H1 (cell line): ENCODE data around the gene SPEN. TPM values are rescaled to one million over a fixed set of nuclear protein-coding genes. Genes with fewer than 3 reads are reported as not detected.

Source experiments
- CTCF ChIA-PET: fragments of 300-600 bp; sonication (Branson Sonifier 250); formaldehyde crosslinking; loops from one replicate; lab custom pipeline; 2021; ENCODE audit not compliant: partially characterized antibody; lab: Charles Lee
- POLR2A ChIA-PET: fragments of 300-600 bp; sonication (Branson Sonifier 250); formaldehyde crosslinking; loops from one replicate; lab custom pipeline; 2021; ENCODE audit warnings: inconsistent platforms; ENCODE audit not compliant: partially characterized antibody; lab: Charles Lee
- DNase-seq, 2 experiments: peaks; one replicate each; pipeline versions ENCODE4 v3.0.0 to v3.0.0-alpha.2; 2010 to 2022; ENCODE audit warnings: low spot score in 2 of 2, low read depth in 1 of 2, mixed read lengths in 1 of 2
- FAIRE-seq: peaks from 2 replicates; lab custom pipeline; 2011; peaks lifted over from hg19 to GRCh38; lab: Jason Lieb, UNC
- H2AFZ ChIP-seq: 2 replicates; pipeline ENCODE4 v1.8.1; 2012; ENCODE audit warnings: low read length, inconsistent platforms
- H2AK5ac ChIP-seq: 2 replicates; pipeline ENCODE4 v1.6.1; 2013; ENCODE audit warnings: low read depth, low read length
- H2BK120ac ChIP-seq: replicated peaks from 2 replicates; pipeline ENCODE3; 2013; ENCODE audit warnings: low read depth, low read length, inconsistent platforms
- H2BK12ac ChIP-seq: 2 replicates; pipeline ENCODE4 v1.6.1; 2013; ENCODE audit warnings: low read depth, low read length
- H2BK15ac ChIP-seq: 2 replicates; pipeline ENCODE4 v1.6.1; 2013; ENCODE audit warnings: low read length
- H2BK20ac ChIP-seq: 2 replicates; pipeline ENCODE4 v1.6.1; 2013; ENCODE audit warnings: low read length
- H2BK5ac ChIP-seq: 2 replicates; pipeline ENCODE4 v1.6.1; 2013; ENCODE audit warnings: low read depth, low read length
- H3K14ac ChIP-seq: 2 replicates; pipeline ENCODE4 v1.6.1; 2013; ENCODE audit warnings: inconsistent platforms; ENCODE audit not compliant: insufficient read length
- H3K18ac ChIP-seq: 2 replicates; pipeline ENCODE4 v1.6.1; 2013; ENCODE audit warnings: low read length; ENCODE audit errors: extremely low read depth
- H3K23ac ChIP-seq: 2 replicates; pipeline ENCODE4 v1.6.1; 2013; ENCODE audit warnings: inconsistent platforms; ENCODE audit not compliant: insufficient read length
- H3K23me2 ChIP-seq: 2 replicates; pipeline ENCODE4 v1.6.1; 2013; ENCODE audit warnings: low read depth, low read length
- H3K27ac ChIP-seq: 2 replicates; pipeline ENCODE4 v1.6.1; 2011; ENCODE audit warnings: low read depth, low read length, inconsistent platforms
- H3K27me3 ChIP-seq, 4 experiments: replicated peaks in 1 of 4; 1 replicate in 1 of 4; 2 replicates in 3 of 4; pipeline versions ENCODE4 v1.6.1 to v1.8.1; 2011 to 2013; ENCODE audit warnings: low read length in 3 of 4, mild to moderate bottlenecking in 3 of 4, inconsistent platforms in 2 of 4, mixed read lengths in 2 of 4, moderate library complexity in 1 of 4; ENCODE audit not compliant: control insufficient read depth in 3 of 4, insufficient read depth in 3 of 4; ENCODE audit errors: extremely low read depth in 1 of 4
- H3K36me3 ChIP-seq, 4 experiments: 2 replicates each; pipeline versions ENCODE4 v1.6.1 to v1.8.1; 2011 to 2013; ENCODE audit warnings: mild to moderate bottlenecking in 4 of 4, low read length in 3 of 4, moderate library complexity in 2 of 4, control low read depth in 1 of 4, inconsistent platforms in 1 of 4; ENCODE audit not compliant: insufficient read depth in 4 of 4, control insufficient read depth in 2 of 4
- H3K4ac ChIP-seq: replicated peaks from 2 replicates; pipeline ENCODE3; 2013; ENCODE audit warnings: low read length, low read depth, mixed read lengths, inconsistent platforms; ENCODE audit not compliant: insufficient read length
- H3K4me1 ChIP-seq, 4 experiments: replicated peaks in 1 of 4; 1 replicate in 1 of 4; 2 replicates in 3 of 4; pipeline versions ENCODE4 v1.6.1 to v1.8.1; 2011 to 2013; ENCODE audit warnings: low read length in 3 of 4, inconsistent platforms in 2 of 4, mixed read lengths in 1 of 4; ENCODE audit not compliant: insufficient read depth in 4 of 4, control insufficient read depth in 3 of 4
- H3K4me2 ChIP-seq, 2 experiments: 2 replicates each; pipeline versions ENCODE4 v1.6.1 to v1.8.1; 2011 to 2013; ENCODE audit warnings: low read depth in 2 of 2, low read length in 2 of 2, control low read depth in 1 of 2, inconsistent platforms in 1 of 2, mild to moderate bottlenecking in 1 of 2; ENCODE audit not compliant: insufficient read depth in 1 of 2
- H3K4me3 ChIP-seq, 4 experiments: fragments of 200-600, 300-600 bp in 1 of 4; sonication (generic), shearing (Covaris generic), sonication (Bioruptor Twin) in 1 of 4; 2 replicates each; pipeline versions ENCODE4 v1.5.1 to v1.8.1; 2011 to 2016; ENCODE audit warnings: low read length in 4 of 4, low read depth in 3 of 4, control low read depth in 2 of 4, inconsistent platforms in 2 of 4, mild to moderate bottlenecking in 2 of 4, mixed read lengths in 1 of 4, moderate library complexity in 1 of 4; ENCODE audit not compliant: insufficient read depth in 2 of 4; ENCODE audit errors: extremely low read depth in 1 of 4
- H3K56ac ChIP-seq: replicated peaks from 2 replicates; pipeline ENCODE3; 2013; ENCODE audit warnings: low read depth, mild to moderate bottlenecking, mixed read lengths, low read length, inconsistent platforms; ENCODE audit not compliant: insufficient read length
- H3K79me1 ChIP-seq: 2 replicates; pipeline ENCODE4 v1.6.1; 2013; ENCODE audit warnings: low read depth, low read length, control low read depth
- H3K79me2 ChIP-seq, 2 experiments: 2 replicates each; pipeline versions ENCODE4 v1.6.1 to v1.8.1; 2012 to 2013; ENCODE audit warnings: low read length in 2 of 2, mild to moderate bottlenecking in 2 of 2, inconsistent platforms in 1 of 2; ENCODE audit not compliant: insufficient read depth in 2 of 2, control insufficient read depth in 1 of 2
- H3K9ac ChIP-seq, 4 experiments: replicated peaks in 1 of 4; 1 replicate in 1 of 4; 2 replicates in 3 of 4; pipeline versions ENCODE4 v1.6.1 to v1.8.1; 2011 to 2013; ENCODE audit warnings: low read depth in 3 of 4, low read length in 3 of 4, control low read depth in 2 of 4, mild to moderate bottlenecking in 2 of 4, moderate library complexity in 2 of 4, inconsistent platforms in 1 of 4; ENCODE audit errors: extremely low read depth in 1 of 4
- H3K9me3 ChIP-seq, 2 experiments: 2 replicates each; pipeline versions ENCODE4 v1.6.1 to v1.8.1; 2012 to 2013; ENCODE audit warnings: mild to moderate bottlenecking in 2 of 2, moderate library complexity in 2 of 2, control low read depth in 1 of 2, inconsistent platforms in 1 of 2, low read depth in 1 of 2, low read length in 1 of 2, mixed read lengths in 1 of 2; ENCODE audit not compliant: insufficient read depth in 2 of 2
- H4K20me1 ChIP-seq, 2 experiments: replicated peaks in 1 of 2; 2 replicates each; pipeline versions ENCODE3 to v1.8.1; 2011 to 2013; ENCODE audit warnings: inconsistent platforms in 2 of 2, low read length in 2 of 2, mild to moderate bottlenecking in 1 of 2; ENCODE audit not compliant: insufficient read depth in 2 of 2, control insufficient read depth in 1 of 2
- H4K5ac ChIP-seq: 2 replicates; pipeline ENCODE4 v1.6.1; 2013; ENCODE audit warnings: low read length, low read depth, mixed read lengths, inconsistent platforms; ENCODE audit not compliant: insufficient read length
- H4K8ac ChIP-seq: 2 replicates; pipeline ENCODE4 v1.8.0; 2013; ENCODE audit warnings: mild to moderate bottlenecking, moderate library complexity, low read length, inconsistent platforms; ENCODE audit not compliant: insufficient read depth; ENCODE audit errors: extremely low read depth
- H4K91ac ChIP-seq: replicated peaks from 2 replicates; pipeline ENCODE3; 2013; ENCODE audit warnings: low read length, mixed read lengths, inconsistent platforms; ENCODE audit not compliant: insufficient read length
- CBX5 ChIP-seq: fragments of 300-800, 300-1000 bp; sonication (generic); IDR thresholded peaks from 2 replicates; pipeline ENCODE4 v1.7.1; 2016; ENCODE audit warnings: antibody characterized with exemption, low read length, low read depth
- CEBPB ChIP-seq: IDR thresholded peaks from 2 replicates; pipeline ENCODE4 v1.6.1; 2012; ENCODE audit warnings: low read depth, low read length
- EP300 ChIP-seq, 2 experiments: IDR thresholded peaks; 1 replicate in 1 of 2; 2 replicates in 1 of 2; pipeline ENCODE4 v1.6.1; 2011 to 2012; ENCODE audit warnings: low read depth in 2 of 2, low read length in 2 of 2, mild to moderate bottlenecking in 2 of 2, borderline replicate concordance in 1 of 2, inconsistent platforms in 1 of 2, moderate library complexity in 1 of 2
- FOSL1 ChIP-seq: IDR thresholded peaks from 2 replicates; pipeline ENCODE4 v1.6.1; 2011; ENCODE audit warnings: mild to moderate bottlenecking, low read depth, low read length, moderate library complexity; ENCODE audit not compliant: insufficient read depth
- POLR2AphosphoS5 ChIP-seq: IDR thresholded peaks from 2 replicates; pipeline ENCODE4 v1.6.1; 2011; ENCODE audit warnings: low read depth, low read length
- RAD21 ChIP-seq, 2 experiments: IDR thresholded peaks in 1 of 2; conservative IDR thresholded peaks in 1 of 2; 2 replicates each; pipeline ENCODE4 v1.6.1; 2011; ENCODE audit warnings: low read depth in 2 of 2, low read length in 2 of 2, improper control_type of control experiment in 1 of 2, inconsistent platforms in 1 of 2, mild to moderate bottlenecking in 1 of 2, moderate library complexity in 1 of 2
- WGBS, 2 experiments: shearing (Covaris generic) in 1 of 2; methylation state at CpG; one replicate each; pipeline versions ENCODE4 v1.1.6 to v1.1.7; 2013 to 2015; ENCODE audit warnings: low lambda C conversion rate in 2 of 2, mixed read lengths in 2 of 2, inconsistent platforms in 1 of 2, low coverage in 1 of 2, missing lambda C conversion rate in 1 of 2; ENCODE audit not compliant: insufficient replicate concordance in 2 of 2, insufficient coverage in 1 of 2, insufficient read length in 1 of 2; ENCODE audit errors: extremely low coverage in 1 of 2, missing lambda C conversion rate in 1 of 2; 5-methylcytosine and 5-hydroxymethylcytosine counted together
- polyA plus RNA-seq, 7 experiments: library from polyadenylated mRNA; depleted of rRNA in 3 of 7; stranded (reverse) in 5 of 7; unstranded in 2 of 7; fragments of >200 nt in 5 of 7; fragments of 200-250 nt in 2 of 7; gene quantifications; 1 replicate in 5 of 7; 2 replicates in 1 of 7; 4 replicates in 1 of 7; pipeline versions ENCODE4 v1.2.1 to v1.2.3, GENCODE V29; 2011 to 2013; ENCODE audit warnings: missing spikeins in 2 of 7, mixed read lengths in 2 of 7
- total RNA-seq: library from RNA; stranded (reverse); fragmentation: NEBNext Ultra II Directional; extraction: Animal tissue kit (Norgen Biotek cat#: 25700); gene quantifications from 2 replicates; pipeline ENCODE4 v1.2.1, GENCODE V29; 2021
- TF ChIP-seq, protein P1 (sequence below), 3 experiments: IDR thresholded peaks; 1 replicate in 2 of 3; 2 replicates in 1 of 3; pipeline versions ENCODE4 v1.5.1 to v1.6.1; 2011; ENCODE audit warnings: low read length in 3 of 3, mild to moderate bottlenecking in 3 of 3, inconsistent platforms in 2 of 3, low read depth in 1 of 3, moderate library complexity in 1 of 3; ENCODE audit not compliant: insufficient read depth in 1 of 3; ENCODE audit errors: control extremely low read depth in 1 of 3

The SPEN gene
- total and polyA plus RNA-seq, 2 of the 8 experiments (the other 6 are each of a cell fraction or from before 2014, with no cell fraction given) = 12.5 to 52.1 TPM

DNA sequence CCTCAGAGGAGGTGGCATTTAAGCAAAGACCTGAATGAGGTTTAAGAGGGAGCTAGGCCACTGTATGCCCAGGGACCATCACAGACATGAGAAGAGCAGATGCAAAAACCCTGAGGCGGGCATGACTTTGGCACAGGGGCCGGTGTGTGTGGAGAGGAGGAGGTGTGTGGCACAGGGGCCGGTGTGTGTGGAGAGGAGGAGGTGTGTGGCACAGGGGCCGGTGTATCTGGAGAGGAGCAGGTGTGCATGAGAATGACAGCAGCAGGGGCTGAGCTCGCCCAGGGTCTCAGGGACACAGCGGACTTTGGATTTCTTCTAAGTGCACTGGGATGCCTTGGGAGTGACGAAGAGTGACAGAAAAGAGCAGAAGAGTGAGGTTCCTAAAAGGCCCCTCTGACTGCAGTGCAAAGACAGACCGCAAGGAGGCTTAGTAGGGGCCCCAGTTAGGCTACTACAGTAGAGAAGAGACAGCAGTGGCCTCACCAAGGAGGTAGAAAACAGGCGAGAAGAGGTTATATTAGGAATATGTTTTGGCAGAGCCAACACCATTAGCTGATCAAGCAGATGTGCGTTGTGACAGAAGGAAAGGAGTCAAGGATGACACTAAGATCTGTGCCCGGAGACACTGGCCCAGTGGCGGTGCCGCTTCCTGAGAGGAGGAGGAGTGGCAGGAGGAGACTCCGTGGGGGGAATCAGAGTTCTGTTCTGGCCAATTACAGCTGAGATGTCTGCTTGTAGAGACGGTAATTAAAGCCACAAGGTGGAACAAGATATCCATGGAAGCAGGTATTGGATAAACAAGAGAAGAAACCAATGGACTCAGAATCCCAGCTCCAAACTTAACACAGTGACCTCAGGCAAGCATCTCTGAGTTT lies 110.0 kb downstream of the SPEN start:
- Histone ChIP-seq H2BK12ac (no peak overlapping the region), H3K18ac (no peak overlapping the region), H3K79me2 (no peaks in the 10 kb centered on the region; a peak in 1 of 4 replicates), H3K9ac (no peak overlapping the region; a peak in 1 of 7 replicates), H2AK5ac (no peak overlapping the region), H4K5ac (no peak overlapping the region), H4K20me1 (peaks cover 7 to 14% of the 10 kb centered on the region in 2 experiments), H3K27me3 (peaks cover 0 to 3% (median under 1%) of the 10 kb centered on the region in 4 experiments; a peak in 2 of 7 replicates), H2BK15ac (no peak overlapping the region), H3K14ac (no peak overlapping the region), H3K9me3 (no peaks in the 10 kb centered on the region), H3K27ac (no peak overlapping the region), H3K4ac (no peak overlapping the region), H3K4me2 (no peak overlapping the region), H3K4me1 (peaks cover 6 to 18% (median 11%) of the 10 kb centered on the region in 4 experiments), H2AFZ (no peak overlapping the region), H3K36me3 (no peaks in the 10 kb centered on the region), H2BK20ac (peak overlapping the region; percentile 37; the same call in 1 of the 2 replicates), H3K23me2 (no peaks in the 10 kb centered on the region; the same call in 1 of the 2 replicates), H3K4me3 (no peak overlapping the region), H2BK120ac (no peak overlapping the region), H3K56ac (no peak overlapping the region), H4K8ac (no peak overlapping the region), H4K91ac (no peak overlapping the region), H3K23ac (no peak overlapping the region), H3K79me1 (peaks cover 3% of the 10 kb centered on the region; the same call in 1 of the 2 replicates), H2BK5ac (no peak overlapping the region)
- DNase-seq (peak in 1 of 2 experiments; percentile 76), FAIRE-seq (no peak)
- TF ChIP-seq, protein P1, sequence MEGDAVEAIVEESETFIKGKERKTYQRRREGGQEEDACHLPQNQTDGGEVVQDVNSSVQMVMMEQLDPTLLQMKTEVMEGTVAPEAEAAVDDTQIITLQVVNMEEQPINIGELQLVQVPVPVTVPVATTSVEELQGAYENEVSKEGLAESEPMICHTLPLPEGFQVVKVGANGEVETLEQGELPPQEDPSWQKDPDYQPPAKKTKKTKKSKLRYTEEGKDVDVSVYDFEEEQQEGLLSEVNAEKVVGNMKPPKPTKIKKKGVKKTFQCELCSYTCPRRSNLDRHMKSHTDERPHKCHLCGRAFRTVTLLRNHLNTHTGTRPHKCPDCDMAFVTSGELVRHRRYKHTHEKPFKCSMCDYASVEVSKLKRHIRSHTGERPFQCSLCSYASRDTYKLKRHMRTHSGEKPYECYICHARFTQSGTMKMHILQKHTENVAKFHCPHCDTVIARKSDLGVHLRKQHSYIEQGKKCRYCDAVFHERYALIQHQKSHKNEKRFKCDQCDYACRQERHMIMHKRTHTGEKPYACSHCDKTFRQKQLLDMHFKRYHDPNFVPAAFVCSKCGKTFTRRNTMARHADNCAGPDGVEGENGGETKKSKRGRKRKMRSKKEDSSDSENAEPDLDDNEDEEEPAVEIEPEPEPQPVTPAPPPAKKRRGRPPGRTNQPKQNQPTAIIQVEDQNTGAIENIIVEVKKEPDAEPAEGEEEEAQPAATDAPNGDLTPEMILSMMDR (IDR thresholded peaks at IDR 0.05; ENCODE audit: control extremely low read depth in 1 of 3, insufficient read depth in 1 of 3, low read depth in 1 of 3, low read length in 3 of 3) = peak; percentile 52 to 75 (median 72)
- TF ChIP-seq FOSL1 = no peak
- TF ChIP-seq CBX5 = no peak
- TF ChIP-seq CEBPB = no peak
- TF ChIP-seq POLR2AphosphoS5 = no peak
- no peak for TF ChIP-seq EP300 (IDR thresholded peaks at IDR 0.05; ENCODE audit: borderline replicate concordance in 1 of 2, low read depth in 2 of 2, low read length in 2 of 2)
- TF ChIP-seq RAD21 (IDR thresholded peaks at IDR 0.05 in 1 of 2, conservative IDR thresholded peaks at IDR 0.05 in 1 of 2; ENCODE audit: low read depth in 2 of 2, low read length in 2 of 2) = peak; percentile 34 to 60; a peak in 3 of 4 replicates
- ChIA-PET CTCF (interaction anchor here (0.5 to 5.9 kb wide), 37 partner anchors 8 to 268 kb away, joined by 3 to 53 read pairs (median 4); partner anchors contain the start of gene ZBTB17), POLR2A (interaction anchor here (0.6 to 1.8 kb wide), 3 partner anchors 7 to 52 kb away, joined by 3 to 4 read pairs (median 3); no protein-coding TSS in a partner anchor)
- 72% methylated on average over 15 of the region's 15 CpGs; no CpG with 5 or more reads in 1 of the 2 experiments for WGBS, 2 experiments
